Right lobe of liver (tissue), 4 donors: Measurements from ENCODE around the gene PLCXD3.

ENCODE experiments used
- POLR2A ChIP-seq: fragments of 450-650 bp; IDR thresholded peaks from one replicate; pipeline ENCODE4 v1.6.1; 2017; ENCODE audit warnings: antibody characterized with exemption, mild to moderate bottlenecking
- TF ChIP-seq, protein P1 (sequence below), 4 donors: fragments of 200-600 bp in 3 of 4; fragments of 450-650 bp in 1 of 4; IDR thresholded peaks; one replicate each; pipeline versions ENCODE4 v1.5.1 to v1.8.0; 2016 to 2022; ENCODE audit warnings: antibody characterized with exemption in 4 of 4, mild to moderate bottlenecking in 2 of 4
- donor health status: DM: no; HTN: no; CAD: no.
- donor health status: DM: no; HTN: no; CAD: no.
- donor health status: DM: no; HTN: yes; CAD: no.

- TF ChIP-seq, protein P1, sequence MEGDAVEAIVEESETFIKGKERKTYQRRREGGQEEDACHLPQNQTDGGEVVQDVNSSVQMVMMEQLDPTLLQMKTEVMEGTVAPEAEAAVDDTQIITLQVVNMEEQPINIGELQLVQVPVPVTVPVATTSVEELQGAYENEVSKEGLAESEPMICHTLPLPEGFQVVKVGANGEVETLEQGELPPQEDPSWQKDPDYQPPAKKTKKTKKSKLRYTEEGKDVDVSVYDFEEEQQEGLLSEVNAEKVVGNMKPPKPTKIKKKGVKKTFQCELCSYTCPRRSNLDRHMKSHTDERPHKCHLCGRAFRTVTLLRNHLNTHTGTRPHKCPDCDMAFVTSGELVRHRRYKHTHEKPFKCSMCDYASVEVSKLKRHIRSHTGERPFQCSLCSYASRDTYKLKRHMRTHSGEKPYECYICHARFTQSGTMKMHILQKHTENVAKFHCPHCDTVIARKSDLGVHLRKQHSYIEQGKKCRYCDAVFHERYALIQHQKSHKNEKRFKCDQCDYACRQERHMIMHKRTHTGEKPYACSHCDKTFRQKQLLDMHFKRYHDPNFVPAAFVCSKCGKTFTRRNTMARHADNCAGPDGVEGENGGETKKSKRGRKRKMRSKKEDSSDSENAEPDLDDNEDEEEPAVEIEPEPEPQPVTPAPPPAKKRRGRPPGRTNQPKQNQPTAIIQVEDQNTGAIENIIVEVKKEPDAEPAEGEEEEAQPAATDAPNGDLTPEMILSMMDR (IDR thresholded peaks at IDR 0.05): no peak
- TF ChIP-seq POLR2A: no peak
Observed at GRCh38 chr5:41408676-41409443, 101.5 kb downstream of the PLCXD3 start.
